Amniotic epithelial cell (primary cell): ENCODE results near the gene CABP2.
"Not testable (repeated sequence)": the region's sequence is repeated elsewhere in the genome, so short reads cannot be mapped to it uniquely, and the experiment has no call there.

ENCODE experiments used
- DNase-seq: peaks from one replicate; pipeline ENCODE4 v3.0.0-alpha.2; 2010; ENCODE audit warnings: low read depth

CABP2 gene

DNA sequence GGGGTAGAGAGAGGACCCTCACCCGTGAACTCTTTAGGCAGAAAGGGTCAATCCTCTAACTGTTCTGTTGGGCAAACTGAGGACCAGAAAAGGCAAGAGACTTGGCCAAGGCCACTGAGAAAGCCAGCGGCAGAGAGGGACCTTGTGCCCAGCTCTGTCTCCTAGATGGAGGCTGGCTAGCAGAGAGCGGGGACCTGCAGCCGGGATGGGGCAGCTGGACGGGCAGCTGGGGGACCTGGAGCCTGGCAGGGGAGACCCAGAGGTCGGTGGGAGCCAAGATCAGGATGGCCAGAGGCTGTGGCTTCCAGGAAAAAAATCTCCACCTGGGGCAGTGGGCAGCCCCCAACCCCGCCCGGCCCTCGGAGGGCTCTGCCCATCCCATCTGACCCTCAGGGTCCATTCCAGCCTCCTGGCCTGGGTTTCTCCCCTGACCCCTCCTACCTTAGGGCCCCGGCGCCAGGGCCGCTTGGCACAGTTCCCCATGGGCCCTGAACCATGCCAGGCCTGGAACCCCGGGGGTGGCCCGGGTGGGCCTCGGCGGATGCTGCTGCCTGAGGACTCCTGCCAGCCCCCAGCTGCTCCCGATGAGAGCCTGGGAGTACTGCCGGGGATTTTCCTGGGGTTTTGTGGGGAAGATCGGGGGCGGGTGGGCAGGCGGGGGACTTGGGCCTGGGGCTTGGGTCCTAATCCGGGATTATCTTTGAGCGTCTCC is at the start of gene CABP2:
CABP2 (minus strand) TSS at position 603 of the 712 bp plus-strand sequence; CDS start at position 483, 120 bp downstream.
- no peak for DNase-seq

DNA sequence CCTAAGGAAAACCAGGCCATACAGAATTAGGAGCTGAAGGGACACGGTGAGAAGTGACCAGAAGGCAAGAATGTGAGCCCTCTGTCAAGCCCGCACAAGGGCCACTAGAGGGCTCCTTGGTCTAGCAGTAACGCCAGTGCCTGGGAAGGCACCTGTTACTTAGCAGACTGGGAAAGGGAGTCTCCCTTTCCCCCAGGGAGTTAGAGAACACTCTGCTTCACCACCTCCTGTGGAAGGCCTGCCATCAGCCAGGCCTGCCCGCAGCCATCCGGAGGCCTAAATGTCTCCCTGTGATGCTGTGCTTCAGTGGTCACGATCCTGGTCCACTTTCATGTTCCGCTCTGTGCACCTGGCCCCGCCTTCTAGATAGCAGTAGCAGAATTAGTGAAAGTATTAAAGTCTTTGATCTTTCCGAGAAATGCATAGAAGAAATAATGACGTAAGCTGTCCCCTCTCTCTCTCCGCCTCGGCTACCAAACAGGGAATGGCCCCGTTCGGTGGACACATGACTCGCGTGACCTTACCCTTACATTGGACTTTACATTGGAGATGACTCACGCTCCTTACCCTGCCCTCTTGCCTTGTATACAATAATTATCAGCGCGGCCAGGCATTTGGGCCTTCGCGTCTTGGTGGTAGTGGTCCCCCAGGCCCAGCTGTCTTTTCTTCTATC is 49.6 kb upstream of the CABP2 start:
- DNase-seq = peak; percentile 39

DNA sequence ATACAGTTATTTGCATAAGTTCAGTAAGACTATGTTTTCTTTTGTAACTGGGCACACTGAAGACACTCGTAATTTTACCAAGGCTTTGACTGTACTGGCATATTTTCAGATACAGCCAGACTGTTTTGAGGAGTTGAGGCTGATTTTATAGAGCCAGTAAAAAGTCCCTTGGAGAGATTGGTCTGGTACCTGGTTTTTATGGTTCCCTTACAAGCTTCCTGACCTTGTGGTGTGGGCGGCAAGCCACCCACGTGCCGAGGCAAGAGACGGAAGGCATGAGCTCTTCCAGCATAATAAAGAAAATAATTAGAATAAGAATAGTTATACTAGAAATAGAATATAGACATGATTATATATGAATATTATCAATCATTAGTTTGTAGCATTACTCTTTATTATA is 49.1 kb upstream of the CABP2 start:
- no peak for DNase-seq

DNA sequence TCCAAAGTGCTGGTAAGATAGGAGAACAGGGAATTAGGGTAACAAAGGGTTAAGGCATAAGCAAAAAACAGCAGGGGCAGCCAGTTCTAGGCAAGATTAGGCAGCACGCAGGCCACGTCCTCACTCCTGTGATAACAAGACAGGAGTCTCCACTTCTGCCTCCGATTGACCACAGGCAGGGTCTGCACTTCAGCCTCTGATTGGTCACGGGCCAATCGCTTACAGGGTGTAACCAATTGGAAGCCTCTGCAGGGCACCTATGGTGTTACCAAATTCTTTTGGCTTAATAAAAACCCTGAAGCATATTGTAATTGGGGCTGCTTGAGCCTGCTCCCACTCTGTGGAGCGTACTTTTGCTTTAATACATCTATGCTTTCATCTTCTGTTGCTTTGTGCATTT is 48.2 kb upstream of the CABP2 start:
- no peak for DNase-seq

DNA sequence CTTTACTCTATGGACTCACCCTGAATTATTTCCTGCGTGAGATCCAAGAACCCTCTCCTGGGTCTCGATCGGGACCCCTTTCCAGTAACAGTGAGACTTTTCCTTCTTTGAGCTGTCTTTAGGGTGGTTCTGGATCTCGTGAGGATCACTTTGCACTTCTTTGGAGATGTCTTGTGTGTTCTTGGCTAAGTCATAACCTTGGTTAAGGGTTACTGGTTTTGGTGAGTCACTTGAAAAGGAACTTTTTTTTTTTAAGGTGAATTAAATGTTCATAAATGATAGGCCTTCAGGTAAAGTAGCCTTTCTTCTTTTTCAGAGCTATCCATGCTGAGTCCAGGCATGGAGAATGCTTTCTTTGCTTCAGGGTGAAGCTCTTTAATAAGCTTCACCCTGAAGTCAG is 41.0 kb upstream of the CABP2 start:
- peak; percentile 52 for DNase-seq

DNA sequence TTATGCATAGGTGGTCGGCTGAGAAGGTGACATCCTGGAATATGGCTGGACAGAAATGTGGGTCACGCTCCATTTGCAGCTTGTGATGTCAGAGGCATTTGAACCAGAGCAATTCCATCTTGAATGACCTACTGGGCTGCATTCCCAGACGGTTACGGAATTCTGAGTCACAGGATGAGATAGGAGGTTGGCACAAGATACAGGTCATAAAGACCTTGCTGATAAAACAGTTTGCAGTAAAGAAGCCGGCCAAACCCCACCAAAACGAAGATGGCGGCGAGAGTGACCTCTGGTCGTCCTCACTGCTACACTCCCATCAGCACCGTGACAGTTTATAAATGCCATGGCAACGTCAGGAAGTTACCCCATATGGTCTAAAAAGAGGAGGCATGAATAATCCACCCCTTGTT is 40.5 kb upstream of the CABP2 start:
- peak; percentile 98 for DNase-seq

DNA sequence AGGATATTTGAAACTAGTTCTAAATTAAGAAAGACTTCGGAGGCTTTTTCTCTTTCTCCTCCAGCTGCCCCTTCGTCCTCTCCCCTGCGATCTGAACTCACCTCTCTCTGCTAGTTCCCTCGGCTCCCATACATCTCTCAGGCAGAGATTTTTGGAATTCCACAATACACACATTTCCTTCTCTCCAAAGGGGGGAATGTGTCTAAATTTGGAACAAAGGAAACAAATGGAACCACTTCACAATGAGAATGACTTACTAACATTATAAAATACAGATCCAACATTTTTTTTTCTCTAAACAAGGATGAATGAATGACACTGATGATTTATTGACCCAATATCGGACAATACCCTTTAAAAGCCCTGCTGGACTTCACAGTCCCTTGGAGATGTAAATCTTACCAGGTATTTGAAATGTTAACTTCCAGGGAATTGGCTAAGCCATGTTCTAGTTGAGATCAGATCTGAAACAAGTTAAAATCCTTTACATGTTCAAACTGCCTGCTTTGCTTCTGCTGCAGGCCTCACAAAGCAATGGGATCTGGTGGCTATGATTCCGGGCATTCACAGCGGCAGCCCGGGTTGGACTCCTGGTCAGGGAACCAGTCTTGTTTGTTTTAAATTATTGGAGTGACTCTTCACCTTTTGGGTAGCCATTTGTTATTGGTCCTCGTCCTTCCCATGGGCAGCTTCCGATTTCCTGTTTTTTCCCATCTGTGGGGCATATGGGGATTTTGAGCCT is 39.9 kb upstream of the CABP2 start:
- DNase-seq = no peak

DNA sequence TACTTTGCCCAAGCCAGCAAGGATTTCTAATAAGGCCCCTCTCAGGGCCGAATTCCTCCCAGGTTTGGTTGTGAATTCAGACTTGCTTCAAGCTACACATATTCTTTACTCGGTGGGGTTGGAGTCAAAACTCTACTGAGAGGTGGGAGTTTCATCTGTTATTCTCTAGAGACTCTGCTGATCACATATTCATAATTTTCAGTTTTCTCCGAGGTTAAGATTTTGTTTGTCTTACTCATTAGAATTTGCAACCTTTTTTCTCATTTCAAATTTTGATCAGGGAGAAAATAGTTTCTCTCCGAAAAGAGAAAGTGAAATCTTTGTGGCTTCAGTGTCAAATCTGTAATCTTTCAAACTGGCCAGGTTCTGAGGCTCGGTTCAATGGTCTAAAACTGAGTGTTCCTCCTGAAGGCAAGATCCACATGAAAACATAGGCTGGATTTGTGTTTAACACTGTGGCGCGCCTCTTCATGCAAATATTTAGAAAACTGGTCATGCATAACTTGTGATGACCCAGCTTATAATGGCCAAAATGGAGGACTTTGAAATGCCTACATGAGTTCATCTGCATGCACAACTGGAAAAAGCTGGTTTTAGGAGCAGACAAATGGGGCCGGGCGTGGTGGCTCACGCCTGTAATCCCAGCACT is 38.8 kb upstream of the CABP2 start:
- no peak for DNase-seq

DNA sequence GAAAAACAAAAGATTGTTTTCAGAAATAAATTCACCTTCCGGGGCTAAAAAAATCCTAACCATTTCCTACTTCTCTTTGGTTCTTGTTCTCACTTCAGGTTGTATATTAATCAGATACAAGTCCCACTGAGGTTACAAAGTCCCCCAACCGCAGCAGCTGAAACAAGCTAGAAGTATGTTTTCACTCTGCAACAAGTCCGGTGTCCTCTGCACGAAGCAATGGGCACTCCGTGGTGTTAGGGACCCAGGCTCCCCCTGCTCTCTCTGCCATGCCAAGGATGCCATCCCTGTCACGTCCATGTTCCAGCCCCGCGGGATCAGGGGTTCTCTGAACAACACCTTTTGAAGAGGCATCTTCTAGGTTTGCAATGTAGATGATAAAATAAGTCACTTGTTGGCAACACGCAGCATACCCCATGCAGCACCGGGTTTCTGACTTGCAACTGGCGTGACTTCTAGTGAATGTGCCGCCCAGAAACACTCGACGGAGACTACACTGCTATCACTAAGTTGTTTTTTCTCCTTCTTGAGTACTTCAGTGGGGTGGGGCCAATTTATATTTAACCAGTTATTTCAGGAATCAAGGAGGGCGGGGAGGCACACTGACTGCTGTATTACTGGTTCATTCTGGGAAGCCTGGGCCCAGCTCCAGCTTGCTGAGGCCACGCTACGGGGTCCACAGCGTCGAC is 35.0 kb upstream of the CABP2 start:
- no peak for DNase-seq

DNA sequence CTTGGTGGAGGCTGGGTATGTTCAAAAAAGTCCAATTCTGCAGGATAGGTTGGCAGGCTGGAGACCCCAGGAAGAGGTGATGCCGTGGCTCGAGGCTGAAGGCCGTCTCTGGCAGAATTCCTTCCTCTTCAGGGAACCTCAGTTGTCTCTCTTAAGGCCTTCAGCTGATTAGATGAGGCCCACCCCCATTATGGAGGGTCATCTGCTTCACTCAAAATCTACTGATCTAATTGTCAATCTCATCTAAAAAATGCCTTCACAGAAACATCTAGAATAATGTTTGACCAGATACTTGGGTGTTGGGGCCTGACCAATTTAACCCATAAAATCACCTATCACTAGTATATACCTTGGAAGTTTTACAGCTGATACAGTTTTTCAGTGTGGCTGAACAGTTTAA is 33.0 kb upstream of the CABP2 start:
- DNase-seq = no peak

DNA sequence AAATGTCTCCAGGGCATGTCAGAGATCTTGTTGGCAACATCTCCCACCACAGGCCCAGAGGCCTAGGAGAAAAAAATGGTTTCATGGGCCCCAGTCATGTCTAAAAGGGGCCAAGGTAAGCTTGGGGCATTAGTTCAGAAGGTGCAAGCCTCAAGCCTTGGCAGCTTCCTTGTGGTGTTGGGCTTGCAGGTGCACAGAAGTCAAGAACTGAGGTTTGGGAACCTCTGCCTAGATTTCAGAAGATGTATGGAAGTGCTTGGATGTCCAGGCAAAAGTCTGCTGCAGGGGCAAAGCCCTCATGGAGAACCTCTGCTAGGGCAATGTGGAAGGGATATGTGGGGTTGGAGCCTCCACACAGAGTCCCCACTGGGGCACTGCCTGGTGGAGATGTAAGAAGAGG is 28.5 kb upstream of the CABP2 start:
- DNase-seq = not testable (repeated sequence)

DNA sequence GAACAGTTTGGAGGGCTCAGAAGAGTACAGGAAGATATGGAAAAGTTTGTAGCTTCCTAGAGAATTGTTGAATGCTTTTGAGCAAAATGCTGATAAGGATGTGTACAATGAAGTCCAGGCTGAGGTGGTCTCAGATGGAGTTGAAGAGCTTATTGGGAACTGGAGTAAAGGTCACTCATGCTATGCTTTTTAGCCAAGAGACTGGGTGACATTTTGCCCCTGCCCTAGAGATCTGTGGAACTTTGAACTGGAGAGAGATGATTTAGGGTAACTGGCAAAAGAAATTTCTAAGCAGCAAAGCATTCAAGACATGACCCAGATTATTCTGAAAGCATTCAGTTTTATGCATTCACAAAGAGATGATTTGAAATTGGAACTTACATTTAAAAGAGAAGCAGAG is 27.9 kb upstream of the CABP2 start:
- no peak for DNase-seq

DNA sequence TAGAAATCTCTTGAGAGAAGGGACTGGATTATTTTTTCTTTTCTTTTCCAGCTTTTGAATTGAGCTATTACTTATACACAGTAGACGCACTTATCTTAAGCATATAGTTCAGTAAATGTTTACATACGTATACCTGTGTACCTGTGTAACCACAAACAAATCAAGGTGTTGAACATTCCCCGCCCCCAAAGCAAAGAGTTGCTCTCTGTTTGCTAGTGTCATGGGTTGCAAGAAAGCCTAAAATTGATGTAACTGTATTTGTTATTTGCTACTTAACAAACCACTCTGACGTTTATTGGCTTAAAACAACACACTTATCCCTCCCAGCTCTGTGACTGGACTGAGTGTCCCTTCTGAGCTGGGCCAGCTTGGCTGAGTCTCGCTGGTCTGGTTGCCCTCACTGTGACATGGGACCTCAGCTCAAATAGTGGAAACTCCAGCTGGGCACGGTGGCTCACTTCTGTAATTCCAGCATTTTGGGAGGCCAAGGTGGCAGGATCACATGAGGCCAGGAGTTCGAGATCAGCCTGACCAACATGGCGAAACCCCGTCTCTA is 25.4 kb upstream of the CABP2 start:
- DNase-seq = no peak

DNA sequence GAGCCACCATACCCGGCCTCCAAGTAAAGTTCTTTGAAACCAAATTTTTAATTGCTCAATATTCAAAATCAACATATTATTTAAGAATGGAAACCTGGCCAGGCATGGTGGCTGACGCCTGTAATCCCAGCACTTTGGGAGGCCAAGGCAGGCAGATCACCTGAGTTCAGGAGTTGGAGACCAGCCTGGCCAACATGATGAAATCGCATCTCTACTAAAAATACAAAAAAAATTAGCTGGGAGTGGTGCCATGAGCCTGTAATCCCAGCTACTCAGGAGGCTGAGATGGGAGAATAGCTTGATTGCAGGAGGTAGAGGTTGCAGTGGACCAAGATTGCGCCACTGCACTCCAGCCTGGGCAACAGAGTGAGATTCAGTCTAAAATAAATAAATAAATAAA is 24.9 kb upstream of the CABP2 start:
- not testable (repeated sequence) for DNase-seq

DNA sequence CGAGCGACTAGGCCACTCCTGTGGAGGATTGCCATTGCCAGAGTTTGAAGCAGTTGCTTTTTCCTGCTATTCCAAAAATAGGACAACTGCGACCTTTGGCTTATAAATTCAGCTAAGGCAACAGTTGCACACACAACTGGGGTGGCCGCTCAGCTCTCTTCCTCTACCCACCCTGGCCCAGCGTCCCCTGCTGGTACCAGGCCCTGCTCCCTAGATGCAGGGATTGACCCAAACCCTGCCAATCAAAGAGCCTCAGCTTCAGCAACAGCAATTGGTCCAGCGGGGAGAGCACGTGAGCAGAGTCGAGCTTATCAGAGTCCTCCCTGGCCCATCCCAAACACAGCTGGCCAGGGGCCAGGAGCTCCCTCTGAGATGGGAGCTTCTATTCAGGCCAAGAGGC is 22.0 kb upstream of the CABP2 start:
- DNase-seq = no peak

DNA sequence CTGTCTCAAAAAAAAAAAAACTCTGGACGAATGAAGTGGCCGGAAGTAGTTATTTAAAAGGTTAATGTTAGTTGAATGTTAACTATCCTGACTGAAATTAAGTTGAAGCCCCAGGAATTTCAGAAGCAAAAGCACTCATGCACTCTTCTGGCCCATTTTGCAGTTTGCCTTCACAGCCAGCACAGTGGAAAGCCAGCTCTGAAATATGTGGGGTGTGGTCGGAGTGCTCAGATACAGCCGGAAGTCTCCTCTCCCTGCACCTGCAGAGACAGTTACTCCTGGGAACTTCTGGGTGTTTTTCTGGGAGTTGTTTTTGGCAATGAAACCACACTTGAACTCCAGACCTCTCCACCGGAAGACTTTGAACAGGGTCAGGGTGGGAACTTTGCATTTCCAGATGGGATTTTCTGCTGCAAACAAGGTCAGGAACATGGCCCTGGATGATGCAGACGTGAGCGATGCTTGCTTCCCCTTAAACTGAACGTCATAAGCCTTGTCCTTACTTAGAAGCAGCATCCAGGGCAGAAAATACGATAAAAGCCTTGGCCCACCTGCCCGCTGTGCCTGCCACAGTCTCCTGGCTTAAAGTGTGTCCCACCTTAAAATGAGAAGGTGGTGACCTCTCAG is 21.5 kb upstream of the CABP2 start:
- no peak for DNase-seq

DNA sequence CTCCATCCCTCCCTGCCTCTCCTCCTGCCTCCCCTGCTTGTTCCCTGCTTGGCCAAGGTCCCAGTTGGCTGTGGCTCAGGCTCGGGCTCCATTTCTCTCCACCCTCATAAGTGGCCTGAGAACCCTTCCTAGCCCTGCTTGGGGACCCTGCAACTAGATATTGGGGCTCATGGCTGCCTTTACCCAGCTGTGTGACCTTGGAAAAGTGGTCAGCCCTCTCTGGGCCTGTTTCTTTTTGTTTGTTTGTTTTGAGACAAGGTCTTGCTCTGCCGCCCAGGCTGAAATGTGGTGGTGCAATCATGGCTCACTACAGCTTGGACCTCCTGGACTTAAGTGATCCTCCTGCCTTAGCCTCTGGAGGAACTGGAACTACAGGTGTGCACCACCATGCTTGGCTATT is 20.3 kb upstream of the CABP2 start:
- DNase-seq = no peak

DNA sequence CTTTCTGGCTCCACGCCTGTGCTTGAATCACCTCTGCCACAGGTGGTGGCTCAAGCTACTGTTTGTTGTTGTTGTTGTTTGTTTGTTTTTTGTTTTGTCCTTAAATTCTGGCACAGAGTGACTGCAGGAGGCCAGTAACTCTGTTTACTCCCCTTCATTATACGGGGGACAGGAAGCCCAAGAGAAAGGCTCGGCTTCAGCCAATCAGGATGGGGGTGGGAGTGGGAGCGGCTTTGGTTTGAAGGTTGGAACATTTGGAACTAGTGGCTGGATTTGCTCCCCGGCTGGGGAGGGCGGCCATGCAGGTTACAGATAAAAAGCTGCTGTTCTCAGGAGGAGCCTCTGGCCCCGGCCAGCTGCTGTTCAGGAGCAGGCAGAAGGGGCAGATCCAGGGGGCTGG is 19.7 kb upstream of the CABP2 start:
- no peak for DNase-seq

DNA sequence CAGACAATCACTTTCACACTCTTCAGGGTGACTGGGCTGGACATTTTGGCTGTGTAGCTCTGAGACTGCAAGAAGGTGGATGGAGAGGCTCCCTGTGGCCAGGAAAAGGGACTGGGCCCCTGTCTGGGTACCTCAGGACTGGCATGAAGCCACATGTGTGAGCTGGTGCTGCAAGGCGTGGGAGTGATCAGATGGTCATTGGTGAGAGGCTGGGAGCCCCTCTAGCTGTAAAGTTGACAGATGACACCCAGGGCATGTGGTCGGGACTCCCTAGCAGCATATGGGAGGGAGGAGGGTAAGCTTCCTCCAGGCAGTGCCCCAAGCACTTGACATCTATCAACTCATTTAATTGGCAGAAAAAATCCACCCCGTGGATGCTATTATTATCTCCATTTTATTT is 18.9 kb upstream of the CABP2 start:
- no peak for DNase-seq

DNA sequence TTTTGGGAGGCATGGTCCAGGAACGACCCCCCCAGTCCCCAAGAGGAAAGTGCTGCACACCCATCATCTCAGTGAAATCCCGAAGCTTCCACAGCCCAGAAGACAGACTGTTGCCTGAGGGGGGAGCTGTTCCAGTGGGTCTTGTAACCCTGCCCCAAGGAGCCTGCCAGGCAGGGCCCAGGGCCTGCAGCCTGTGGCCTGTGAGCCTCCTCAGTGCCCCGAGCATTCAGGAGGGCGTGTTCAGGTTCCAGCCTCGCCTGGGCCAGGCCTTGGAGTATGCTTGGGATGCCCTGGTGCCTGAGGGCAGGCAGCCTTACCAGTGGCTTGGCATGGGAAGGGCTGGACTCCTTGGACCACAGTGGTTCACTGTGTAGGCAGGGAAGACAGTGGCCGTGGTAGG is 18.0 kb upstream of the CABP2 start:
- no peak for DNase-seq

DNA sequence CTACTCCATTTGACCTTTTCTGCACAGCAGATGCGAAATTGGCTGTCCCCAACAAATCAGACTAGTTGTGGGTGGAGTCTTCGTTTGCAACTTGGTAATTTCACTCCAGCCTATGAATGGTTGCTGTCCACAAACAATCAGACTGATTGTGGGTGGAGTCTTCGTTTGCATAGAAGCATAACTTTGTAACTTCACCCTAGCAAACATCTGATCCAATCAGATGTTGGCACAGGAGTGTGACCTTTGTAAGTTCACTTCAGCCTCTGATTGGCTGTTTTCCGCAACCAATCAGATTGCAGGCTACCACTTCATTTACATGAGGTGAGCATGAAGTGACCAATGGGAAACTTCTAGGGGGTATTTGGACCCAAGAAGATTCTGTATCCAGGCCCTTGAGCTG is 16.3 kb upstream of the CABP2 start:
- DNase-seq = no peak
